ENCODE data around the gene ANKRD52.
"Not testable (repeated sequence)": the region's sequence is repeated elsewhere in the genome, so short reads cannot be mapped to it uniquely, and the experiment has no call there.

The ANKRD52 gene

DNA sequence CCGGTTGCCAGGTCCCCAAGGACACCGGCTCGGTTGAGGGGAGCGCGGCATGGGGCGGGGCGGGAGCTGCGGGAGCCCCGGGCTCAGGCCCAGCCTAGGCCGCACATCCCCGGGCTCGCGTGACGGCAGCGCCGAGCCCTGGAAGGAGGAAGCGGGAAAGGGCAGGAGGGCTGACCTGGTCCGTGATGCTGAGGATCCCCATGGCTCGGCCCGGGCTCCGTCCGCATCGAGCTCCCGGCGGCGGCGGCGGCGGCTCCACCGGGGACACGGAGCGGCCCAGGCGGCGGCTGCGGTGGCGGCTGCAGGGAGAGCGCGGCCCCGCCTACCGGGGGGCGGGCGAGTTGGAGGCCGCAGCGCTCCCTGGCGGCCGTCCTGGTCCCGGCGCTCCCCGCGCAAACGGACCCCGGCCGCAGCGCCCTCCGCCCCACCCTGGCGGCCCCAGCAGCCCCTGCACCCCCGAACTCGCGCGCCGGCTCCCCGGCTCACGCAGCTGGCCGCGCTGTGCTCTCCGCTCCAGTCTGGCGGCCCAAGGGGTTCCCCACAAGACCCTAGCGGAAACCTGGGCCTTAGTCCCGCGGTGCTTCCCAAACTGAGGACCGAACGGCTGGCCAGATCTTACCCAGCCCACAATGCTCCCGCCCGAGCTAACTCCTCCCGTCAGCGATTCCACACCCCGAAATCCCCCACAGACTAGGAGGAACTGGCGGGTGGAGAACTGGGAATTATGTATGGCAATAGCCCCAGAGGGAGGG, at the start of gene ANKRD52:
Gene ANKRD52 (minus strand): TSS at position 317 of the 752 bp plus-strand sequence. CDS start 115 bp downstream, at position 202.
- DNase-seq, result peak; percentile 84

- DNase-seq, result no peak
These were observed 49.2 kb upstream of the ANKRD52 start for GRCh38 chr12:56307221-56307965.

GRCh38 chr12:56304872-56305590, 46.8 kb upstream of the ANKRD52 start:
- no peak for DNase-seq

DNA sequence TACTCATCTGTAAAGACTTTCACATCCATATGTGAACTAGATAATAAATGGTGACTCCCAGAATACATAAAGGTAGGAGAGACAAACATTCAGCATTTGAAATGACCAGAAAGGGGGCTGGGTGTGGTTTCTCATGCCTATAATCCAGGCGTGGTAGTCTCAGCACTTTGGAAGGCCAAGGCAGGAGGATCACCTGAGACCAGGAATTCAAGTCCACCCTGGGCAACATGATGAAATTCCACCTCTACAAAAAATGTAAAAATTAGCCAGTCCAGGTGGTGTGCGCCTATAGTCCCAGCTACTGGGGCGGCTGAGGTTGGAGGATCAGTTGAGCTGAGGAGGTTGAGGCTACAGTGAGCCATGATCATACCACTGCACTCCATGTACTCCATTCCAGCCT, 46.1 kb upstream of the ANKRD52 start:
- DNase-seq, result no peak

- DNase-seq, result no peak
These were observed 42.7 kb upstream of the ANKRD52 start for GRCh38 chr12:56300644-56301464.

DNA sequence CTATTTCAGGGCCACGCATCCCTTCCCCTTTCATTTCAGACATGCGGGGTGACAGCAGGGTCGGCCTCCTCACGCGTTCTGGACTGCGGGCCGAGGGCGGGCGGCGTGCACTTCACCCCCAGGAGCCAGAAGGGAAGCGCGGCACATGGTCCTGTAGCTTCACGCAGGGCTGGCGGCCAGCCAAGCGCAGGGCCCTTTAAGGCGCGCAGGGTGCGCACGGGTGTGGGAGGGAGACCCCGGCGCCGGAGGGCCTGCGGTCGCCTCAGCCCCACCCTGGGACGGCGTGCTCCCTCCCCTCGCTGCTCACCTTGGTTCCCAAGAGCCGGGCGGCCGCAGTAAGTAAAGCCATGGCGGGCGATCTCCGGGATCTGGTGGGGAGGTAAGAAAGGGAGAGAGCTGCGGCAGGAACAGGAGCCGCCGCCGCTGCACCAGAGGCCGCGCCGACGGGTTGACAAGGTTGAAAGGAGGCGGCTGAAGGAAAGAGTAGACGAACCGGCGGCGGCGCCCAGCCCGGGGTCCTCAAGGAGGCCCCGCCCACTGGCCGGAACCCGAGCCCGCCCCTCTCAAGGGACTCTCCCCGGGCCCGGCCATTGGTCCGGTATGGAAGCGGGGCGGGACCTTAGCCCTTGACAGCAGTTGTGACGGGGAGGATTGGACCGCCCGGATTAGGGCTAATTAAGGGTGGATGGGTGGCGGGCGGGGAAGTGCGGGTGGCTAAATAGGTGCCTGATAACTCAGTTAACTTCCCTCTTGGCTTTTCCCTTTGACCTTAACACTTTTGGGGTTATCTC, 41.9 kb upstream of the ANKRD52 start, which contains the start of gene CS:
Gene CS (minus strand): TSS at position 478 of the 791 bp plus-strand sequence. CDS start 129 bp downstream, at position 349.
- peak; percentile 98 for DNase-seq

DNA sequence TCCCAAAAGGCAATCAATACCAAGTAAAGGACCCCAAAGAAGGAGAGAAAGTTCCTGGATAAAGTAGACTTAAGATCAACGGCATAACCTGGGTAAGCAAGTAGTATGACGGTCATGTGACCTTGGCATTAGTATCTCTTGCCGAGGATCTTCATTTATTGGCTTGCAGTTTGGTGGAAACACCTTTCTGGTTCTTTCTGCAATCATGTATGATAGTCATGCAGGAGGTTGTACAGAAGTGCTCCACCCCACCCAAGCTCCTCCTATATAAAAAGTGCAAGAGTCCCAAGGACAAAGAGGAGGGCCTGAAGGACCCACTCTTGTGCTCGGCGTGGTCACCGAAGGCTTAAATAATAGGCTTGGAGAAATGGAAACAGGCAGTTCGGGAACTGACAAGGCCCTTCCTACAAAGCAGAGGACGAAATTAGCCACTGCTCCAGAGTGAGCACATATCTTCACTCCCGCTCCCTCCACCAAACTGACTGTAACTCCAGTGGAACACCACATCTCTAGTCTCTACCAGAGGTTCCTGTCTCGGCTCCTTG, 41.2 kb upstream of the ANKRD52 start:
- DNase-seq, result peak; percentile 27

DNA sequence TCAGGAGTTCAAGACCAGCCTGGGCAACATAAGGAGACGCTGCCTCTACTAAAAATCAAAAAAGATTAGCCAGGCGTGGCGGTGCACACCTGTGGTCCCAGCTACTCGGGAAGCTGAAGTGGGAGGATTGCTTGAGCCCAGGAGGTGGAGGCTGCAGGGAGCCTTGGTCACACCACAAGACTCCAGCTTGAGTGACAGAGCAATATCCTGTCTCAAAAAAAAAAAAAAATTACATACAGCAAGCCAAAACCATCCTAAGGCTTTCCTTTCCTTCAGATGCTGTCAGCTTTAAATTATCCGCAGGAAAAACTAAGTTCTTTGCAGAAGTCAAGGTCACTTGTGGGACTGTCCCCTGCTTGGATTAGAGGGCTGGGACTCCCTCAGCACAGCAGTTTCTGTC, 40.6 kb upstream of the ANKRD52 start:
- no peak for DNase-seq

DNA sequence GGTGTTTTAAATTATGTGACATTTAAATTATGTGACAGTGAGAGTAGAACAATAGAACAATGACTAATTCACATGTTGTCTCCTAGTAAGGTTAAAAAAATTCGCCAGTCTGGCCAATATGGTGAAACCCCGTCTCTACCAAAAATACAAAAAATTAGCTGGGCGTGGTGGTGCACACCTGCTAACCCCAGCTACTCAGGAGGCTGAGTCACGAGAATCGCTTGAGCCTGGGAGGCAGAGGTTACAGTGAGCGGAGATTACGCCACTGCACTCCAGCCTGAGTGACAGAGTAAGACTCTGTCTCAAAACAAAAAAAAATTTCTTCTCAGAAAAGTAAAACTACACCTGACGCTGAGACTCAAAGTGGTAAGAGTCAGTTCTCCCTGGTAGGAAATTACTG, 39.2 kb upstream of the ANKRD52 start:
- no peak for DNase-seq

GRCh38 chr12:56296295-56296694, 38.1 kb upstream of the ANKRD52 start:
- DNase-seq, result no peak

DNA sequence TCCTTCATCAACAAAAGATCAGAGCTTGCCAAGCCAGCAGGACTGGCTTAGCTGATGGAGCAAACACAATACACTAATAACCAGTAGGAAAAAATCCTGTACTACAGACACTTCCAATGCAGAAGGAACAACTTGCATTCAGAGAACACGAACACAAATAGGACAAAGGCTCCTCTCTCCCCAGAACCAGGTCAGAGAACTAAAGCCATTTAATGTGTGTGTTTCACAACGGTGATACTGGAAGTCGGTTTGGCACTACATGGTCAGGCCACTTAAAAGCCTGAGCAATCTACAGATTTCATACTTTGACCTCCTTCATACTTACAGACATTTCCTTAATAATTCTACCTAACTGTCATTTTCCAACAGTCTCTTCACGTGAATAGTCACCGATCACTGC, 35.6 kb upstream of the ANKRD52 start:
- no peak for DNase-seq

DNA sequence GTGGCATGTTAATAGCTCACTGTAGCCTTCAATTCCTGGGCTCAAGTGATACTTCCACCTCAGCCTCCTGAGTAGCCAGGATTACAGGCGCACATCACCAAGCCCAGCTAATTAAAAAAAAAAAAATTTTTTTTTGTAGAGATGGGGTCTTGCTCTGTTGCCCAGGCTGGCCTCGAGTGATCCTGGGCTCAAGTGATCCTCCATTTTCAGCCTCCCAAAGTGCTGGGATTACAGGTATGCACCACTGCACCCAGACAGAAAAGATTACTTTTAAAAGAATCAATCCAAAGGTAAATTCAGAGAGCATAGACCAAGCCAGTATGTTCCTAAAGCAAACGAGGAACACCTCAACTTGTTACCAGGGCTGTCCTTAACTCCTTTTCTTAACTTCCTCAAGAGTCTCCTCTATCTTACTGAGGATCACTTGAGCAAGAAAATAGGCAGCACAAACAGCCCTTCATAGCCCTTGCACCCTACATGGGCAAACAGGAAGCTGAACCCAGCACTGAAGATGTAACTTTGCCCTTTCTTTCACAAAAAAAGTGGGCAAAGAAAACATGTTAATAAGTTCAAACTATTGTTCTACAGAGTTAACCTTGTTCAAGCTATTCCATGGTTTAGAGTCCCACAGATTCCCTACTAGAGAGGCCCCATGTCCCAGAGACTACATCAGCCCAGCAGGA, 30.7 kb upstream of the ANKRD52 start:
- no peak for DNase-seq

DNA sequence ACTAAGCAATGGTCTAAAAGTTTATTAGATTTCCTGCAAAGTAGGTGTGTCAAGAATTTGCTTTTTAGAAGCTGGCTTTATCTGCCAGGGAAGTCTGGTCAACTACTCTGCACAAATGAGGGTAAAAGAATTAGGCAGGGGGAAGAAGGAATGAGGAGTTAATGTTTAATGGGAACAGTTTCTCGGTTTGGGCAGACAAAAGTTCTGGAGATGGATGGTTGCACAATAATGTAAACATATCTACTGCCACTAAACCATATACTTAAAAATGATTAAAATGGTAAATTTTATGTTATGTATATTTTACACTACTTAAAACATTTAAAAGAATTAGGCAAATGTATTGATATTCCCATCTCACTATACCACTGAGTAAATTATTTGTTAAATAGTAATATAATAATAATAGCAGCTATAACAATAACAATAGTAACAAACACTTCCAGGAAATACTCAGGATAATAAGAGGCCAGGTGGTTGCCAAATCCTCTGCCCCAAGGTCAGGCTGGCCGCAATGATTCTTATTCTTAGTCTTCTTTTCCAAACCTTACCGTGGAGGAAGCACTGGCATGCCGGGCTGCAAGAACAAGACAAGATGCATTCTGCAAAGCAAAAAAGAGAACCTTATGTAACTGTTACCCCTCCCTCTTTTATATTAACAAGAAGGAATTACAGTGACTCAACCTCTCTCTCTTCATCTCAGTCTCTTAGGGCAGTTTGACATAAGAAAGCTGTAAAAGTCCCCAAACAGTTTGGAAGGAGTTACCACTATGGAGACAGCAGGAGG, 28.1 kb upstream of the ANKRD52 start:
- DNase-seq, result no peak

DNA sequence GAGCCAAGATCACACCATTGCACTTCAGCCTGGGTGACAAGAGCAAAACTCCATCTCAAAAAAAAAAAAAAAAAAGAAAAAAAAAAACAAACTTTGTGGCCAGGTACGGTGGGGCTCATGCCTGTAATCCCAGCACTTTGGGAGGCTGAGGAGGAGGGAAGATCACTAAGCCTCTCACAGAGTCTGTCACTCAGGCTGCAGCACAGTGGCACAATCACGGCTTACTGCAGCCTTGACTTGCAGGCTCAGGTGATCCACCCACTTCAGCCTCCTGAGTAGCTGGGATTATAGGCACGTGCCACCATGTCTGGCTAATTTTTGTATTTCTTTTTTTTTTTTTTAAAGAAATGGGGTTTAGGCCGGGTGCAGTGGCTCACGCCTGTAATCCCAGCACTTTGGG, 26.1 kb upstream of the ANKRD52 start:
- DNase-seq, result not testable (repeated sequence)

GRCh38 chr12:56282579-56282978, 24.4 kb upstream of the ANKRD52 start:
- no peak for DNase-seq

DNA sequence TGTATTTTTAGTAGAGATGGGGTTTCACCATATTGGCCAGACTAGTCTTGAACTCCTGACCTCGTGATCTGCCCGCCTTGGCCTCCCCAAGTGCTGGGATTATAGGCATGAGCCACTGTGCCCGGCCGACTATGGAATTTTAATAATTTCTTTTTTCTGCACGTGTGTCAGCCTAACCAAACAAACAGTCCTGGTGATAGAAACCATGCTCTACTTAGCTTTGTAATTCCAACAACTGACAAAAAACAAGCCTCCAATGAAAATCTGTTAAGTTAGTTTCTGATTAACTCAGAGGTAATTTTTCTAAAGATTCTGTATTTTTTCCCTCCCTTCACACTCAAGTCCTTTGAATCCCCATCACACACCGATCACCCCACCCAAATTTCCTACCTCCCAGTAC, 23.8 kb upstream of the ANKRD52 start:
- DNase-seq, result no peak

DNA sequence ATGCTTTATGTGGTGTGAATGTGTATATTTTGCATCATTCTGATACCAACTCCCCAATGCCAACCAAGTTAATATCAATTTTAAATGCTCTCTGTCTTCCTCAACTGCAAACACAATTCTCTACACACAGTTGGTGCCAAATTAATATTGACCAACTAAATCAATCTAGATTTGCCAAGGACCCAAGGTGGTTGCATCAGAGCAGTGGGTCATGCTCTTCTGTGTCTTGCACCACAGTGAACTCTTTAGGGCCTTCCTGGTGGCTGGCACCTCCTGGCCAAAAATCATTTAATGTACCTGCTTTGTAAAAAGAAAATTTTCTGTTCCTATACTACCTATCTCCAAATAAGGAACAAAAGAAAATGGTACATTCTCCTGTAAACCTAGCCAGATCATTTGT, 22.7 kb upstream of the ANKRD52 start:
- no peak for DNase-seq

- DNase-seq, result no peak
These were observed 20.7 kb upstream of the ANKRD52 start for GRCh38 chr12:56278905-56279304.

GRCh38 chr12:56274299-56274698, 16.1 kb upstream of the ANKRD52 start:
- no peak for DNase-seq

GRCh38 chr12:56272468-56272867, 14.3 kb upstream of the ANKRD52 start:
- not testable (repeated sequence) for DNase-seq
